CD4-positive, alpha-beta T cell (primary cell): ENCODE results near the gene TEX50. TPM values are rescaled to one million over a fixed set of nuclear protein-coding genes. Genes with fewer than 3 reads are reported as not detected.
"Not testable (repeated sequence)": the region's sequence is repeated elsewhere in the genome, so short reads cannot be mapped to it uniquely, and the experiment has no call there.

ENCODE experiments used
- ATAC-seq: fragments of 200-7000 bp; cut with Tn5 transposase; one replicate; pipeline ENCODE4 v1.10.0; 2022; ENCODE audit warnings: mild to moderate bottlenecking; ENCODE audit not compliant: poor library complexity
- CTCF ChIA-PET: fragments of 350-600 bp; sonication (Branson Sonifier 250); formaldehyde crosslinking; loops from one replicate; lab custom pipeline; 2021; ENCODE audit warnings: antibody characterized with exemption, inconsistent platforms; lab: Charles Lee
- POLR2A ChIA-PET: fragments of 350-600 bp; sonication (Branson Sonifier 250); formaldehyde crosslinking; loops from one replicate; lab custom pipeline; 2021; ENCODE audit warnings: antibody characterized with exemption, inconsistent platforms; lab: Charles Lee
- DNase-seq, 14 experiments: peaks; one replicate each; pipeline ENCODE4 v3.0.0-alpha.2; 2013 to 2020; ENCODE audit warnings: mixed read lengths in 2 of 14
- H3K27ac ChIP-seq, 2 donors: one replicate each; pipeline versions ENCODE4 v1.5.1 to v1.7.0; 2013; ENCODE audit warnings: low read length in 2 of 2, low read depth in 1 of 2, mild to moderate bottlenecking in 1 of 2
- H3K27me3 ChIP-seq, 2 experiments: 1 replicate in 1 of 2; 2 replicates in 1 of 2; pipeline versions ENCODE4 v1.6.1 to v1.7.0; 2013; ENCODE audit warnings: low read length in 2 of 2, control low read depth in 1 of 2, mild to moderate bottlenecking in 1 of 2, moderate library complexity in 1 of 2; ENCODE audit not compliant: insufficient read depth in 2 of 2, control insufficient read depth in 1 of 2
- H3K36me3 ChIP-seq: one replicate; pipeline ENCODE4 v1.6.1; 2013; ENCODE audit warnings: low read length, control low read depth; ENCODE audit not compliant: insufficient read depth
- H3K4me1 ChIP-seq: one replicate; pipeline ENCODE4 v1.6.1; 2013; ENCODE audit warnings: low read length, control low read depth; ENCODE audit not compliant: insufficient read depth
- H3K4me3 ChIP-seq: one replicate; pipeline ENCODE4 v1.5.1; 2013; ENCODE audit warnings: mild to moderate bottlenecking, low read length, moderate library complexity
- H3K9me3 ChIP-seq, 2 experiments: 1 replicate in 1 of 2; 2 replicates in 1 of 2; pipeline versions ENCODE4 v1.6.1 to v1.7.0; 2013; ENCODE audit warnings: low read length in 2 of 2, mild to moderate bottlenecking in 2 of 2, control low read depth in 1 of 2, moderate library complexity in 1 of 2; ENCODE audit not compliant: control insufficient read depth in 1 of 2, insufficient read depth in 1 of 2
- H3K27ac Mint-ChIP-seq: one replicate; pipeline ENCODE4 v1.8.0; 2020; ENCODE audit warnings: mixed read lengths
- H3K27me3 Mint-ChIP-seq: one replicate; pipeline ENCODE4 v1.8.0; 2021; ENCODE audit warnings: mixed read lengths
- H3K36me3 Mint-ChIP-seq: one replicate; pipeline ENCODE4 v1.8.0; 2021; ENCODE audit warnings: low read depth, mixed read lengths
- H3K4me1 Mint-ChIP-seq: one replicate; pipeline ENCODE4 v1.8.0; 2021; ENCODE audit warnings: low read depth, mixed read lengths
- H3K4me3 Mint-ChIP-seq: one replicate; pipeline ENCODE4 v1.8.0; 2020; ENCODE audit warnings: mild to moderate bottlenecking, mixed read lengths
- H3K9me3 Mint-ChIP-seq: one replicate; pipeline ENCODE4 v1.8.0; 2020; ENCODE audit warnings: mixed read lengths
- CTCF ChIP-seq: fragments of 200-600 bp; IDR thresholded peaks from one replicate; pipeline ENCODE4 v1.8.0; 2022; ENCODE audit warnings: antibody characterized with exemption, mild to moderate bottlenecking
- intact Hi-C, 2 experiments: fragments of 100-400 bp; cut with DNase I in 1 of 2; cut with micrococcal nuclease in 1 of 2; formaldehyde crosslinking; loops; one replicate each; pipeline versions ENCODE4 v1.15.1 to v1.9.0; 2023 to 2025; cut with DNase I, micrococcal nuclease
- total RNA-seq, 174 experiments: library from RNA in 2 of 174; stranded (reverse) in 2 of 174; gene quantifications; one replicate each; pipeline ENCODE4 v1.2.3 and lab custom pipeline; 2021 to 2026

TEX50 gene
- total RNA-seq, 2 experiments from 2014 or later, result not detected

- no peak for TF ChIP-seq CTCF
- no peak overlapping the region for H3K27ac ChIP-seq
- H3K27ac Mint-ChIP-seq, result no peak overlapping the region
- H3K36me3 Mint-ChIP-seq, result no peaks in the 10 kb centered on the region
- ATAC-seq (no peak), DNase-seq (no peak)
- H3K36me3 ChIP-seq, result no peaks in the 10 kb centered on the region
- H3K9me3 ChIP-seq, result no peaks in the 10 kb centered on the region
- no peaks in the 10 kb centered on the region for H3K4me1 Mint-ChIP-seq
- no peak overlapping the region for H3K4me3 Mint-ChIP-seq
- ChIA-PET POLR2A (interaction anchor here (0.8 kb wide), 1 partner anchor 16 kb away, joined by 4 read pairs; no protein-coding TSS in a partner anchor), CTCF (no interaction called here)
- intact Hi-C loops, result no loop called here
- H3K9me3 Mint-ChIP-seq, result no peaks in the 10 kb centered on the region
- H3K4me1 ChIP-seq, result no peaks in the 10 kb centered on the region
- H3K4me3 ChIP-seq, result no peak overlapping the region
- H3K27me3 Mint-ChIP-seq, result no peaks in the 10 kb centered on the region
- H3K27me3 ChIP-seq, result no peaks in the 10 kb centered on the region
These were observed 47.0 kb downstream of the TEX50 start for GRCh38 chr1:173682184-173682583.

GRCh38 chr1:173683838-173684237 lies 48.7 kb downstream of the TEX50 start:
- intact Hi-C loops, H3K9me3 Mint-ChIP-seq, H3K36me3 ChIP-seq, H3K27me3 ChIP-seq, H3K4me1 ChIP-seq, H3K27ac Mint-ChIP-seq, H3K27ac ChIP-seq, H3K4me1 Mint-ChIP-seq, H3K9me3 ChIP-seq, POLR2A ChIA-PET, H3K36me3 Mint-ChIP-seq, H3K4me3 ChIP-seq, H3K4me3 Mint-ChIP-seq, DNase-seq, ATAC-seq, CTCF ChIA-PET, H3K27me3 Mint-ChIP-seq: not testable (repeated sequence)

- H3K27ac ChIP-seq, H3K36me3 Mint-ChIP-seq, H3K27me3 ChIP-seq, H3K9me3 ChIP-seq, H3K4me1 ChIP-seq, H3K4me3 Mint-ChIP-seq, H3K27me3 Mint-ChIP-seq, POLR2A ChIA-PET, intact Hi-C loops, DNase-seq, CTCF ChIA-PET, ATAC-seq, H3K36me3 ChIP-seq, H3K27ac Mint-ChIP-seq, H3K9me3 Mint-ChIP-seq, H3K4me3 ChIP-seq: not testable (repeated sequence)
- peaks cover 10% of the 10 kb centered on the region for H3K4me1 Mint-ChIP-seq
These were observed 50.0 kb downstream of the TEX50 start for GRCh38 chr1:173685121-173685520.

Other genes starting within 250 kb of the TEX50 start
- 100 to 1,000 TPM; 101 to 102 TPM for gene PRDX6, start 158.0 kb upstream of the TEX50 start, total RNA-seq
- gene SLC9C2, start 32.3 kb upstream of the TEX50 start, total RNA-seq, result not detected
- not detected for gene ANKRD45, start 34.5 kb downstream of the TEX50 start, total RNA-seq
- 10 to 100 TPM; 29.4 to 30.4 TPM for gene KLHL20, start 79.6 kb downstream of the TEX50 start, total RNA-seq
- gene DARS2, start 189.3 kb downstream of the TEX50 start, total RNA-seq, result 1 to 10 TPM; 1.7 TPM
- gene CENPL, start 189.5 kb downstream of the TEX50 start, total RNA-seq, result 1 to 10 TPM; 3.8 to 4.7 TPM
- gene GAS5, start 232.7 kb downstream of the TEX50 start, total RNA-seq, result 100 to 1,000 TPM; 865 to 867 TPM
- gene ZBTB37, start 233.0 kb downstream of the TEX50 start, total RNA-seq, result 10 to 100 TPM; 15.1 to 16.0 TPM